DMS79 treated with DMSO at 0.1 percent for 48 hours (cell line): Measurements from ENCODE around the gene SLC35B4.
"Not testable (repeated sequence)": the region's sequence is repeated elsewhere in the genome, so short reads cannot be mapped to it uniquely, and the experiment has no call there.

Experiments used
- DNase-seq: peaks from one replicate; lab custom pipeline; 2025; lab: John Stamatoyannopoulos, UW

Gene SLC35B4

DNA sequence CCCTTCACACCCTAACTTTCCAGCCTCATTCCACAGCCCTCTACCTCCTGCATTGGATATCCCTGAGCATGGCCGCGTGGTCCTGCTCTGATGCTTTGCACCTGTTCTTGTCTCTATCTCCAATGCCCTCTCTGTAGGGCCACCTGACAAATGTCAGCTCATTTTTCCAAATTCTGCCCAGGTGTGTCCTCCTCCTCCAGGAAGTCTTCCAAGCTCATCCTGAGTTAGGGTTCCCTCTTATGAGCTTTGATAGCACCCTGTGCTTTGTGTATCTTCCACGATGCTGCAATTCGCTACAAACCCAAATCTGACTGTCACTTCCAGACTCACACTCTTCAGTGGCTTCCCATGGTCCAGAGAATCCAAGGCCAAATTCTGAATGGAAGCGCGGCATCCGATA, 14.7 kb upstream of the SLC35B4 start:
- DNase-seq = no peak

DNA sequence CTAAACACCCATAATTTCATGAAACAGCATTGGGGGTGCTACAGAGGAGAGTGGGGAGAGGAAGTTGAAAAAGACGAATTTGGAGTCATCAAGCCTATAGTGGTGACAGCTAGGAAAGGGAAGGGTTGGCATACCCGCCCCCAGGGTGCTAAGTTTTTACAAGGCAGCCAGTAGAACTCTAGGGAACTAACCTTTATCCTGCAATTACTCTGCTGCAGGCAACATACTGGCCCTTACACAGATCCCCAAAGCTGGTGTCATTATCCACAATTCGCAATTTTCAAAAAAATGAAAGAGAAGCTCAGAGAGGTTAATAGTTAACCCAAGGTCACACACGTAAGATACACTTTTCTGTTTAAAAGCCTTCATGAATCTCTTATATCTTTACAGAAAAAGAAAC, 14.2 kb upstream of the SLC35B4 start:
- DNase-seq = no peak

DNA sequence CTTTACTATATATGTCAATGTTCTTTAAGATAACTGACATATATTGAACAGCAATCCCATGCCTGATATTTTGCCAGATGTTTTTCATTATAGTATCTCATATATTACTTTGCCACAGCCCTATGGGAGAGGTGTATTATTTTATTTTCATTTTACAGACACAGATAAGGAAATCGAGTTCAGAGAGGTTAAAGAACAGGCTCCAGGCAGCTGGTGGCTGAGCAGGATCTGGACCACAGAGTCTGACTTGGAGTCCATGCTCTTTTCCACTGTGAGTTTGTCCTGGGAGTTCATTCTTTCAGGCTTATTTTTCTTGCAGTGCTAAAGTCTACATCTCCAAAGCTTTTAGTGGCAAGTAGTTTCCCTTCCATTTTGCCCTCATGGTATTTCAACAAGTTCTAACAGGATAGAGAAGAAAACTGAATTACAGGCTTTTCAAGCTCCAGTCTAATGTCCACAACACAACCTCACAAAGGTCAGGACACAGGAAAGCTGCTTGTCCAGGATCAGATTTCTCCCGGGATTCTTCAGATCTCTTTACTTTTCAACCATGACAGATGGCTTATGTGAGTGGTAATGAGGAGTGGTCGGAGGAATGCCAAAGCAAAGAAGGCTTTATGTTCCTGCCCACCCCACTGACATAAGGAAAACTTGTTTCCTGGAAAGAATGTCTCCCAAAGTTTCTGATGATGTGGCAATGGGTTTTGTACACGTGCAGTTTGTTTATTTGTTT, 13.1 kb upstream of the SLC35B4 start:
- DNase-seq = no peak

- DNase-seq = no peak
Measured at GRCh38 chr7:134328900-134329299, 12.2 kb upstream of the SLC35B4 start.

GRCh38 chr7:134327896-134328295, 11.2 kb upstream of the SLC35B4 start:
- no peak for DNase-seq

DNA sequence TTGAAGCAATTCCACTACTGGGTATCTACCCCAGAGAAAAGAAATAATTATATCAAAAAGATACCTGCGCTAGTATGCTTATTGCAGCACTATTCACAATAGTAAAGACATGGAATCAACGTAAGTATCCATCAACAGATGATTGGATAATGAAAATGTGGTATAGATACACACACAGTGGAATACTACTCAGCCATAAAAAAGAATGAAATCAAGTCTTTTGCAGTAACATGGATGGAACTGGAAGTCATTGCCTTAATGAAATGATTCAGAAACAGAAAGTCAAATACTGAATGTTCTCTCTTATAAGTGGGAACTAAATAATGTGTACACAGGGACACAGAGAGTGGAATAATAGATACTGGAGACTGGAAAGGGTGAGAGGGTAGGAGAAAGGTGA, 7.4 kb upstream of the SLC35B4 start:
- DNase-seq = no peak

DNA sequence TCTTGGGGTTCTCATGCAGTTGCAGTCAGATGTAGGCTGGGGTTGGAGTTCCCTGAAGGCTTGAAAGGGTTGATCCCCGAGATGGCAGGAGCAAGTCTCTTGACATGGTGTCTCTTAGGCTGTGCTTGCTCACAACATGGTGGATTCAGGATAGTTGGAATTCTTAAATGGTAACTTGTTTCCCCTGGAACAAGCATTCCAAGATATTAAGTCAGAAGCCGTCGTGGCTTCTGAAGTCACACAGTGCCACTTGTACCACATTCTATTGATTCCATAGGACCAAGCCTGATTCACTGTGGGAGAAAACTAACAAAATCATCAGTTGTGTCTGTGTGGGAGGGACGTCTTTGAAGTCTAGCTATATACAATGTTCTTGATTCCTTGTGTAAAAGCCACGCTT, 3.5 kb upstream of the SLC35B4 start:
- no peak for DNase-seq

GRCh38 chr7:134318443-134318842, 1.7 kb upstream of the SLC35B4 start:
- no peak for DNase-seq

GRCh38 chr7:134317434-134317833, 704 bp upstream of the SLC35B4 start:
- no peak for DNase-seq

GRCh38 chr7:134315679-134316538, 821 bp downstream of the SLC35B4 start:
- DNase-seq = peak; percentile 41

- DNase-seq = peak; percentile 59
Measured at GRCh38 chr7:134313543-134313942, 3.2 kb downstream of the SLC35B4 start.

GRCh38 chr7:134312717-134313116, 4.0 kb downstream of the SLC35B4 start:
- DNase-seq = no peak

DNA sequence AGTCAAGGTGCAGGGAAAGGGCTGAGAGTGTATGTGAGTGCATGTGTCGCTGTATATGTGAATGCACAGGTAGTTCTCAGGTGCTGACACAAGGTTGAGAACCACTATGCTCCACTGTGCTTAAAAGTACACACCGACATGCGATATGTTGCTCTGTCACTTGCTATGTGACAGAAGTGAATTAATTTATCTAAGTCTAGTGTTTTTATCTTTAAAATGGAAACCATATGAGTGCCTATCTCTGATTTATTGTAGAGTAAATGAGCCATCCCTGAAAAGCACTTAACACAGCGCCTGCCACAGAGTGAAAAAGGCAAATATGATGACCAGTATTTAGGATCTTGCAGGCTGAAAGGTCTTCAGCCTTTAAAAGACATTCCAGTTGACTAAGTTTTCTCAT, 4.9 kb downstream of the SLC35B4 start:
- DNase-seq = peak; percentile 55

- DNase-seq = no peak
Measured at GRCh38 chr7:134308548-134308947, 8.2 kb downstream of the SLC35B4 start.

- no peak for DNase-seq
Measured at GRCh38 chr7:134307320-134307719, 9.4 kb downstream of the SLC35B4 start.

DNA sequence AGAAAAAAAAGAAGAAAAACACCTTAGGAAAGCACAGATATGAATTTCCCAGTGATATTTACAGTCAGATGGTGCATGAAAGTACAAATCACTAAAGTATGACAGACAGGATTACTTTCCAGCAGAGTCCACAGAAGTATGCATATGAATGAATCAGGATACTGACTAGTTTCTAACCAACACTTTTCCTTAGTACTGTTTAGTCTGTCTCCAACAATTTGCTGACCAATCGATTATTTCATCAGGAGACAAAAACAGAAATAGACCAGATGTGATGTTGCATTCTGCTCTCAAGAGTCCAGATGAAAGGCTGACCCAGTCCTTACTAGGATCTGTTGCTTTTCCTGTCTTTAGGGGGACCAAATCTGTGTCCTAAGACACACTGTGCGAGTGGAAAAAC, 14.6 kb downstream of the SLC35B4 start:
- DNase-seq = peak; percentile 30

DNA sequence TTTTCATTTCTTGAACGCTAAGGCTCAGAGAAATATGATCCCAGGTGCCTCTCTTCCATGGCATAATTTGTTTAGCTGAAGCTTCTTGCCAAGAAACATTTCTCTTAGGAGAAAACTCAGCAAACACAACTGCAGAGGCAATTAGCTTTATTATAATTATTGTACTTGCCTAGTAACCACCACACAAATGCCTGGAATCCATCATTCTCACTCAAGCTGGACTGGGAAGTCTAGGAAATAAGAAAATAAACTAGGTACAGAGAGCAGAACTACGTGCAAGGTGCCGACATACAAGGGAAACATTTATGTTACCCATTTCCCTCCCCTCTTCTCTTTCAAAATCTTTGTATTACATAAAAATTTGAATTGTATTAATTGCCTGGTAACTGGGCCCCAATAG, 15.1 kb downstream of the SLC35B4 start:
- peak; percentile 80 for DNase-seq

GRCh38 chr7:134300988-134301387, 15.7 kb downstream of the SLC35B4 start:
- DNase-seq = no peak

GRCh38 chr7:134298902-134299683, 17.6 kb downstream of the SLC35B4 start:
- DNase-seq = peak; percentile 70

GRCh38 chr7:134297489-134297888, 19.2 kb downstream of the SLC35B4 start:
- DNase-seq = no peak

GRCh38 chr7:134295982-134296381, 20.7 kb downstream of the SLC35B4 start:
- DNase-seq = not testable (repeated sequence)

- no peak for DNase-seq
Measured at GRCh38 chr7:134293002-134293740, 23.6 kb downstream of the SLC35B4 start.
